HL-60/S4 treated with phorbol 12-myristate 13-acetate at 8.2 ng/mL for 4 days and 3 days (cell line): ENCODE measurements around the gene PTPRO.

Experiments used
- in situ Hi-C: fragments of 300-500 bp; cut with MboI; formaldehyde crosslinking; loops from 2 replicates; pipeline ENCODE4 v1.15.0; 2022; ENCODE audit warnings: low sequenced_read_pairs

Gene PTPRO

GRCh38 chr12:15547691-15548090 is 225.4 kb downstream of the PTPRO start:
- in situ Hi-C loops, result no loop called here

GRCh38 chr12:15550793-15551192 is 228.5 kb downstream of the PTPRO start:
- in situ Hi-C loops, result no loop called here

DNA sequence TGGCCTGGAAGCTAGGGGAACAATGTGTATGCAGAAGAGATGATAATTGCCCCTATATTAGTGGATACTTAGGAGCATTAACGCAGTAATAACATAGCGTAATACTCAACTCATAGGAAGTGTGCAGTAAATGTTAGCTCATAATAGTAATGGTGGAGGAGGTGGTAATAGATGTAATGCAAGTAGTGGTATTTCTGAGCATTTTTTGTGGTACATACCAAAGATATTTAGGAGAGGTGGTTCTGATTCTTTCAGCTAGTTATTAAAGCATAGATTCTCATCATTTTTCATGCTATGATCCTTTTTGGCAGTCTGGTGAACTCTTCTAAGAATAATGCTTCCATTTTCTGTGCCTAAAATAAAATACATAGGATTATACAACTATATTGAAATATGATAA is 233.1 kb downstream of the PTPRO start:
- in situ Hi-C loops, result no loop called here

- in situ Hi-C loops, result no loop called here
Measured at GRCh38 chr12:15556411-15557102, 234.2 kb downstream of the PTPRO start.

DNA sequence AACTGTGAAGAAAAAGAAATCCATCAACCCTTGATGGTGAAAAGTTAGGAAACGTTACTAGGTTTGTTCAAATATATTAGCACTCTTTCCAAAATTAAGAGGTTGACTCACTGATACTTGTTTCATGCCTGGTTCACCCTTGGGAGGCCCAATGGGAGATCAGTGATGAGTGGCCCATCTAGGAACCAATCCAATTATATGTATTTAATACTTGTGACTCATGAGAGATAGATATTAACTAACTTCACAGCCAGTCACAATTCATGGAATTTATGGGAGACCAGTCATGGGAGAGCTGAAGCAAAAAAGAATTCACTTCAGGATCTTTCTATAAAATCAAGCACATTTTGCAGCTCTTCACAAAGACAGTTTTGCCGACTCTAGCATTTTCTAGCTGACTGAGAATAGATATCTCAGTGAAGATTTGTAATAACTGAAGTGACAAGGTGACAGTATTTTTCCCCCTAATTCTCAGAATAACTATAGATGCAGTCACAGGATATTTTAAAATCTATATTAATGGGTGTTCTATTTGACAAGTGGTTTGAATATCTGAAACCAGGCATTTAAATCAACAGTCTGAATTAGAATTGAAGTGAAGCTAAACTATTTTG is 236.7 kb downstream of the PTPRO start:
- in situ Hi-C loops, result no loop called here

DNA sequence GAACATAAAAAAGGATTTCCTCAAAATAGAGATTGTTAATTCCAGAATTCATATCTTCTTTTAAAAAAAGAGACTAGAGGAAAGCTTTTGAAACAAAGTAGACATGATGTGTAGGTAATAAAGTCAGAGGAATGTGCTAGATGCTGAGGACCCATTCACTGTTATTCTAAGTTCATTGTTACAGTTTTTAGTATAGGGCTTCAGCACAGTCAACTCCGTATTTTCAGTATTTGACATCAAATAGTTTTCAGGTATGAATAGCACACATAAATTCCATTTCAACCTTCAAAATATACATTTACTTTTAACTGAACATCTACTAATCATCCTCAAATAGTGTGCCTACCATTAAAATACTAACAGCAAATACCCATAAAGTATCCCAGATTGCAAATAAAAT is 239.1 kb downstream of the PTPRO start:
- in situ Hi-C loops, result no loop called here

DNA sequence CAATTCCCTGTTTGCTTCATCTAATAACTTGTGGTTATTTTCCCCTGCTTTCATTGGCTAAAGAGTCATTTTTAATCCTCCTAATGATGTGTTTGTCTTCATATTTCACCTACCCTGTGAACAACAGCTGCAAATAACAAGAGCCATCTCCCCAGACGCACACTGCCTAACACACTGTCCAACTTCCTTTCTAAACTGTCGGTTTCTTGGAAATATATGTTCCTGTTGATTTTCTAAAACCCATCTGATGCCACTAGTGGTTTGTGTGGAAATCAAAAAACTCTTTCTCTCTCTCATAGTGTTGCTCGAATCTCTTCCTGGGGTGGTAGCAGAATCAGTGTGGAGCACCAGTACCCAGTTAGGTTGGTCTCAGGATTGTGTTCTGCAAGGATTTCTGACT is 240.0 kb downstream of the PTPRO start:
- in situ Hi-C loops, result no loop called here

DNA sequence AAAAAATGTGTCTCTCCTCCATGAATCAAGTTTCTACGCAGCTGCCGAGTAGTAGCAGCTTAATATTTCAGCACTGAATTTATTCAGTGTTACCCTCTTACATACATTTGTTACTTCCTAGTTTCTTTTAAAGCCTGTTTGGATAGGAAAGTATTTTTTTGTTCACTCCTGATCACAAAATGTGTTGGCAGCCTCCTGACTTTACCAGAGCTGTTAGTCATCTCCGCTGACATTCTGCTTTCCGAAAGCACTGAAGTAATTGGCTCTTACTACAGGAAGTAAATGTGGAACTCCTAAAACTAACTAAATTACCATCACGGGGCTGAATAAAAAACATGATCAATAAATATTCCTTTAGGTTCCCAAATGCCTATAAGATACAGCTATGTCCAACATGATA is 241.4 kb downstream of the PTPRO start:
- in situ Hi-C loops, result no loop called here

DNA sequence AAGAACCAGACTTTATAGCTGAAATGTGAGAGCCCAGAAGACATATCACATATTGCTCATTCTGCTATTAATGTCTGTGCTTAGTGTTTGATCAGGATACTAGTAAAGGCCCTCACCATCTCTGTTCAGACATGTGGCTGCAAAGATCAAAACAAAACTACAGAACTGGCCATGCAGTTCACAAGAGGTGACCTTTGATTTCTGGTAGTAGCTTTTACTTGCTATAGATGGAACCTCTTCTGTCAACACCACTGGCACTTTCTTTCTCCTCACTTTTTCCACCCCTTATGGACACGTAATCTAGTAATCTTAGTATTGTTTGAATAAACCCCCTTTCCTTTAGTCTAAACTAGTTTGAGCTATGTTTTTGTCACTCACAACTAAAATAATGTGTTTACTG is 252.0 kb downstream of the PTPRO start:
- in situ Hi-C loops, result no loop called here

GRCh38 chr12:15575671-15576541 is 253.6 kb downstream of the PTPRO start:
- in situ Hi-C loops, result no loop called here

DNA sequence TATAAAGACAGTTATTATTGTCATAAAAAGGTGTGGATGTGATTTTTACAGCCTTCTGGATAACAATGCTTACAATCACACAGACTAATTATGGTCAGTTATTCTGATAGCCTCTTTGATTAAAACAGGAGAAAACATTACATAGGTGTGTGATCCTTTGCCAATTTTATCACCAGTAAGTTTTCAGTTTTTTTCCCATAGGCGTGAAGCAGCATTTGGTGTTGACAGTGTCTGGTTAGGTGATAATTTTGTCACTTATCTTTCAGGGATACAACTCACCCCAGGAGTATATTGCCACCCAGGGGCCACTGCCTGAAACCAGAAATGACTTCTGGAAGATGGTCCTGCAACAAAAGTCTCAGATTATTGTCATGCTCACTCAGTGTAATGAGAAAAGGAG is 258.1 kb downstream of the PTPRO start:
- in situ Hi-C loops, result no loop called here

GRCh38 chr12:15581006-15581405 is 258.7 kb downstream of the PTPRO start:
- in situ Hi-C loops, result no loop called here

- in situ Hi-C loops, result no loop called here
Measured at GRCh38 chr12:15583804-15584203, 261.5 kb downstream of the PTPRO start.

GRCh38 chr12:15584366-15585041 is 262.2 kb downstream of the PTPRO start:
- in situ Hi-C loops, result loop anchor here (5.0 kb wide), 1 partner anchor 52 kb away; no protein-coding TSS in a partner anchor

- in situ Hi-C loops, result loop anchor here (5.0 to 10.0 kb wide), 2 partner anchors 57 to 265 kb away; no protein-coding TSS in a partner anchor
Measured at GRCh38 chr12:15589328-15590032, 267.2 kb downstream of the PTPRO start.

GRCh38 chr12:15590180-15590826 is 268.0 kb downstream of the PTPRO start:
- in situ Hi-C loops, result loop anchor here (10.0 kb wide), 1 partner anchor 264 kb away; no protein-coding TSS in a partner anchor

GRCh38 chr12:15591811-15592210 is 269.5 kb downstream of the PTPRO start:
- in situ Hi-C loops, result loop anchor here (10.0 kb wide), 1 partner anchor 263 kb away; no protein-coding TSS in a partner anchor

- in situ Hi-C loops, result loop anchor here (10.0 kb wide), 1 partner anchor 262 kb away; no protein-coding TSS in a partner anchor
Measured at GRCh38 chr12:15592934-15593333, 270.6 kb downstream of the PTPRO start.

- in situ Hi-C loops, result loop anchor here (10.0 kb wide), 1 partner anchor 259 kb away; no protein-coding TSS in a partner anchor
Measured at GRCh38 chr12:15596174-15596573, 273.9 kb downstream of the PTPRO start.
